Neural crest cell (in vitro differentiated cells): Measurements from ENCODE around the gene BSN. TPM values are rescaled to one million over a fixed set of nuclear protein-coding genes. Genes with fewer than 3 reads are reported as not detected.

Source experiments
- DNase-seq: peaks from one replicate; pipeline ENCODE4 v3.0.0; 2021; ENCODE audit warnings: low read depth, mixed read lengths, low spot score
- H3K27ac Mint-ChIP-seq: one replicate; pipeline ENCODE4 v1.8.0; 2021; ENCODE audit warnings: mild to moderate bottlenecking, mixed read lengths; ENCODE audit not compliant: unreplicated experiment
- H3K27me3 Mint-ChIP-seq: 2 replicates; pipeline ENCODE4 v1.8.0; 2021; ENCODE audit warnings: low read depth, mild to moderate bottlenecking, mixed read lengths
- H3K36me3 Mint-ChIP-seq: 2 replicates; pipeline ENCODE4 v1.8.0; 2021; ENCODE audit warnings: low read depth, mild to moderate bottlenecking, mixed read lengths
- H3K4me1 Mint-ChIP-seq: 2 replicates; pipeline ENCODE4 v1.8.0; 2021; ENCODE audit warnings: mixed read lengths
- H3K4me3 Mint-ChIP-seq: one replicate; pipeline ENCODE4 v1.8.0; 2021; ENCODE audit warnings: mild to moderate bottlenecking, mixed read lengths
- H3K9me3 Mint-ChIP-seq: 2 replicates; pipeline ENCODE4 v1.8.0; 2021; ENCODE audit warnings: mixed read lengths
- total RNA-seq: library from RNA; stranded (reverse); gene quantifications from 2 replicates; pipeline ENCODE4 v1.2.1, GENCODE V29; 2021
- TF ChIP-seq, protein P1 (sequence below): fragments of 200-600 bp; sonication (generic); conservative IDR thresholded peaks from 2 replicates; pipeline ENCODE4 v1.5.0; 2021; ENCODE audit warnings: antibody characterized with exemption, mild to moderate bottlenecking

Gene BSN
- total RNA-seq, 1 donor from 2014 or later, result 6.5 TPM

DNA sequence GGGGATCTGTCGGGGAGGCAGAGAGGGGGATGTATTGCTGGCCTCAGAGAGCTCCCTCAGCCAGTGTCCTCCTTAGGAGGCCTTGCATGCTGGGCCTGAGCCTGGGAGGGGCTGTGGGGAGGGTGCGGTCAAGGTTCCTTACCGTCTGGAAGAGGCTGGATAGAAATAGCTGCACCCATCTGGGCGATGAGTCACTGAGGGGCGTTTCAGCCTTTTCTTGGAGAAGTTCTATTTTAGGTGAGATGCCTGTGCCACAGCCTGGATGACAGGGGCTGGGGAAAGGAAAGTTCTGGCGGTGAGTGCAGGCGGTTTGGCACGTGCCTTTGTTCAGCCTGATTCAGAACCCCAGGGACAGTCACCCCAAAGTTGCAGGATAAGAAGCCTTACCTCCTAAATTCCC lies 84.2 kb downstream of the BSN start:
- Mint-ChIP-seq H3K27me3 (no peaks in the 10 kb centered on the region), H3K36me3 (no peaks in the 10 kb centered on the region), H3K4me3 (no peak overlapping the region), H3K27ac (no peak overlapping the region), H3K9me3 (peaks cover 2% of the 10 kb centered on the region), H3K4me1 (no peaks in the 10 kb centered on the region)
- TF ChIP-seq, protein P1, sequence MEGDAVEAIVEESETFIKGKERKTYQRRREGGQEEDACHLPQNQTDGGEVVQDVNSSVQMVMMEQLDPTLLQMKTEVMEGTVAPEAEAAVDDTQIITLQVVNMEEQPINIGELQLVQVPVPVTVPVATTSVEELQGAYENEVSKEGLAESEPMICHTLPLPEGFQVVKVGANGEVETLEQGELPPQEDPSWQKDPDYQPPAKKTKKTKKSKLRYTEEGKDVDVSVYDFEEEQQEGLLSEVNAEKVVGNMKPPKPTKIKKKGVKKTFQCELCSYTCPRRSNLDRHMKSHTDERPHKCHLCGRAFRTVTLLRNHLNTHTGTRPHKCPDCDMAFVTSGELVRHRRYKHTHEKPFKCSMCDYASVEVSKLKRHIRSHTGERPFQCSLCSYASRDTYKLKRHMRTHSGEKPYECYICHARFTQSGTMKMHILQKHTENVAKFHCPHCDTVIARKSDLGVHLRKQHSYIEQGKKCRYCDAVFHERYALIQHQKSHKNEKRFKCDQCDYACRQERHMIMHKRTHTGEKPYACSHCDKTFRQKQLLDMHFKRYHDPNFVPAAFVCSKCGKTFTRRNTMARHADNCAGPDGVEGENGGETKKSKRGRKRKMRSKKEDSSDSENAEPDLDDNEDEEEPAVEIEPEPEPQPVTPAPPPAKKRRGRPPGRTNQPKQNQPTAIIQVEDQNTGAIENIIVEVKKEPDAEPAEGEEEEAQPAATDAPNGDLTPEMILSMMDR, result no peak
- no peak for DNase-seq

DNA sequence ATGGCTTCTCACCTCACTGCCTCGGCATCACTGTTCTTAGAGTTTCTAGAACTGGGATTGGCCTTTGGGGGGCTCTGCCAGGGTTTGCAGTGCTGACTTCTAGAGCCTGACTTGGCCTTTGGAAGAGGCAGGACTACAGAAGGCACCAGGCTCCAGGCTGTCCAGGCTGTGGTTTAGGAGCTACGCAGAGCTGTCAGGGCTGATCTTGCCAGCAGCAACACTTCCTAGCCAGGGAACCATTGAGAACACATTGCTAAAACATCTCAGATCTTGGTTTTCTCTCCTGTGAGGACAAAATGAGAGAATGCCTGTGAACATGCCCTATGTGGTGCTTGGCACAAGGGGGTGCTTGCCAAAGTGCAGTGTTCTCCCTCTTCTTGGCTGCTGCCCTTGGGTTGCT lies 85.3 kb downstream of the BSN start:
- no peaks in the 10 kb centered on the region for H3K27me3 Mint-ChIP-seq
- no peaks in the 10 kb centered on the region for H3K4me1 Mint-ChIP-seq
- H3K27ac Mint-ChIP-seq, result no peak overlapping the region
- H3K36me3 Mint-ChIP-seq, result no peaks in the 10 kb centered on the region
- DNase-seq, result no peak
- TF ChIP-seq, protein P1, result no peak
- no peaks in the 10 kb centered on the region for H3K9me3 Mint-ChIP-seq
- no peak overlapping the region for H3K4me3 Mint-ChIP-seq

DNA sequence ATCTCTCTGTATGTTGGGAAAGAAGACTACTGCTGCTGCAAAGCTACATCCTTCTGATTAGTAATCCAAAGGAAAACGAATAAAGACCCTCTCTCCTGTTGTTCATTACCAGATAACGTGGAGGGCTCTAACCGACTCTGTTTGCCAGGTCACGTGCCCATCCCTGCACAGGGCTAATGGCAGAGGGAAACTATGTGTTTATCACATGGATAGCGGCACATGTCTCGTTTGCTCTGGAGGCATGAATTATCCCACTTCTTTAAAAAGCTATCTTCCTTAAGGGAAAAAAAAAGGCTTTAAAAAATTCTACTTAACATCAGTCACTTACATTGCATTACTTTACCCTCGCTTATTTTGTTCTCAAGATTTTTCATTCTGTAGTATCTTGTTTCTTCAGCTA lies 87.0 kb downstream of the BSN start:
- Mint-ChIP-seq H3K4me1 (no peaks in the 10 kb centered on the region), H3K36me3 (no peaks in the 10 kb centered on the region), H3K4me3 (no peak overlapping the region), H3K27me3 (no peaks in the 10 kb centered on the region), H3K9me3 (no peaks in the 10 kb centered on the region), H3K27ac (no peak overlapping the region)
- TF ChIP-seq, protein P1, result no peak
- DNase-seq, result no peak

DNA sequence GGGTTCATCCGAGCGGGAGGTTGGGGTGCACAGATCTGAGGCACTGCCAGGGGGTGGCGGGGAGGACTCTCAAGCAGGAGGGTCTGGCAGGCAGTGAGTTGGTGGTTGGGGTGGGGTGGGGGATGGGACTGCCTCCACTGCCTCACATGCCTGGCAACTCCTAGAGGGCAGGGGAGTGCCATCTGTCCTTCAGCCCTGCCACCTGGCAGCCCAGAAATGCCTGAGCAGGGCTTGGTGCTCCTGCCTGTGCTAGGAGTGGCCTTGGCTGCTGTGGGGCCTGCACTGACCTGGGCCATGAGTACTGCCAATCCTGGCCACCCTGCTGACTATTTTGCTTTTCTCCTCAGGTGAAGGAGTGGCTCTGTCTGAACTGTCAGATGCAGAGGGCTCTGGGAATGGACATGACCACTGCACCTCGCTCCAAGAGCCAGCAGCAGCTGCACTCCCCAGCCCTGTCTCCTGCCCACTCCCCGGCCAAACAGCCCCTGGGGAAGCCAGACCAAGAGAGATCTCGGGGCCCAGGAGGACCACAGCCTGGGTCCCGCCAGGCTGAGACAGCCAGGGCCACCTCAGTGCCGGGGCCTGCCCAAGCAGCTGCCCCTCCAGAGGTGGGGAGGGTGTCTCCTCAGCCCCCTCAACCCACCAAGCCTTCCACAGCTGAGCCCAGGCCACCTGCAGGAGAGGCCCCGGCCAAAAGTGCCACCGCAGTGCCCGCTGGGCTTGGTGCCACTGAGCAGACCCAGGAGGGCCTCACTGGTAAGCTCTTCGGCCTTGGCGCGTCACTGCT lies 87.8 kb downstream of the BSN start:
- no peaks in the 10 kb centered on the region for H3K36me3 Mint-ChIP-seq
- TF ChIP-seq, protein P1, result no peak

DNA sequence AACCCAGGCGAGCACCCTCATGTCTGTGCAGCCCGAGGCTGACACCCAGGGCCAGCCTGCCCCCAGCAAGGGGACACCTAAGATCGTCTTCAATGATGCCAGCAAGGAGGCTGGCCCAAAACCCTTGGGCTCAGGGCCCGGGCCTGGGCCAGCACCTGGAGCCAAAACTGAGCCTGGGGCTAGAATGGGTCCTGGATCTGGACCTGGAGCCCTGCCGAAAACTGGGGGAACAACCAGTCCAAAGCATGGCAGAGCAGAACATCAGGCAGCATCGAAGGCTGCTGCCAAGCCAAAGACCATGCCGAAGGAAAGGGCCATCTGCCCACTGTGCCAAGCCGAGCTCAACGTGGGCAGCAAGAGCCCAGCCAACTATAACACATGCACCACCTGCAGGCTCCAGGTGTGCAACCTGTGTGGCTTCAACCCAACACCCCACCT lies 88.5 kb downstream of the BSN start:
- H3K27ac Mint-ChIP-seq, result no peak overlapping the region

More for the DNA sequence above, 87.8 kb downstream of the BSN start:
- H3K27me3 Mint-ChIP-seq, result no peaks in the 10 kb centered on the region
- no peak overlapping the region for H3K4me3 Mint-ChIP-seq
- no peaks in the 10 kb centered on the region for H3K9me3 Mint-ChIP-seq
- H3K27ac Mint-ChIP-seq, result no peak overlapping the region
- no peak for DNase-seq
- H3K4me1 Mint-ChIP-seq, result no peaks in the 10 kb centered on the region

More for the DNA sequence above, 88.5 kb downstream of the BSN start:
- no peaks in the 10 kb centered on the region for H3K27me3 Mint-ChIP-seq
- no peaks in the 10 kb centered on the region for H3K36me3 Mint-ChIP-seq
- no peak overlapping the region for H3K4me3 Mint-ChIP-seq
- H3K9me3 Mint-ChIP-seq, result no peaks in the 10 kb centered on the region
- TF ChIP-seq, protein P1, result no peak
- no peak for DNase-seq
- no peaks in the 10 kb centered on the region for H3K4me1 Mint-ChIP-seq
